Measurements from ENCODE around the gene STAP1. TPM values are rescaled to one million over a fixed set of nuclear protein-coding genes. Genes with fewer than 3 reads are reported as not detected.

Gene STAP1
- total RNA-seq: 1 to 10 TPM in 1 of 2 donors, under 1 TPM in 1; 0.49 to 2.4 TPM
- polyA plus RNA-seq: under 1 TPM; 0.39 to 0.63 TPM
- long read RNA-seq, donor 1: 0 reads
- long read RNA-seq, donor 2: 0 reads
- long read RNA-seq, donor 3: 0 reads
- long read RNA-seq, donor 4: 0 reads
- long read RNA-seq, donor 5, partial matches to known transcripts: 0 of 1 reads
- long read RNA-seq, donor 5, other reads (novel, unspliced or antisense): 0 of 1 reads

GRCh38 chr4:67558493-67558892, at the start of gene STAP1:
Gene STAP1, plus strand, starts transcription at chr4:67558727. Its CDS starts 83 bp downstream, at chr4:67558810.
- Histone ChIP-seq H3K4me3 (no peak within 1 kb of the TSS), H3K36me3 (ENCODE audit: control insufficient read depth in 4 of 4, insufficient read depth in 4 of 4, low read length in 4 of 4) (no peaks in the 10 kb centered on the region), H3K27me3 (ENCODE audit: control insufficient read depth in 3 of 3, insufficient read depth in 3 of 3, low read length in 2 of 3) (no peaks in the 10 kb centered on the region), H3K27ac (ENCODE audit: low read depth in 1 of 2, low read length in 1 of 2) (no peak within 1 kb of the TSS), H3K9me3 (ENCODE audit: control insufficient read depth in 4 of 4, insufficient read depth in 3 of 4, low read length in 3 of 4) (no peaks in the 10 kb centered on the region), H3K4me1 (ENCODE audit: control insufficient read depth in 5 of 5, insufficient read depth in 5 of 5, low read length in 5 of 5) (no peaks in the 10 kb centered on the region), H3K9ac (ENCODE audit: insufficient read depth in 1 of 2, low read length in 2 of 2) (no peak within 1 kb of the TSS)
- 37 to 62% methylated on average over 4 of the region's 4 CpGs for WGBS, 2 donors
- no peak for DNase-seq
- ATAC-seq (ENCODE audit: insufficient read depth, low FRiP score): no peak
- no peak for TF ChIP-seq CTCF (IDR thresholded peaks at IDR 0.05; ENCODE audit: control extremely low read depth, extremely low read depth)

DNA sequence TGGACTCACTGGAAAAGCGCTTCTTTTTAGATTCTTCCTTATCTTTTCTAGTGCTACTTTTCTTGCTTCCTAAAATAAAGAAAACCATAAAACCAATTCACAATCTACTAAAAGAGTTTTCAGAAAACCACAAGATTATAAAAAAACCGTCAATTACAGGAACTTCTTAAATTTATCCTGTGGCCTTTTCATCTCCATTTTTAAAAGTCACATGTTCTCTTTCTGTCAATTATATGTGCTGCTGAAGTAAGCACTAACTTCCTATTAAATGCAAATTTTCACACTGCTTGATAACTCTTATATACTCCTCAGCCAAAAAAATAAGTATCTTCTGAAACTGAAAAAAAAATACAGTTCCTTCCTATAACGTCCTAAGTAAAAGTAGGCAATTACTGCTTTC, 46.0 kb upstream of the STAP1 start:
- DNase-seq: no peak
- H3K9me3 ChIP-seq (ENCODE audit: control insufficient read depth in 4 of 4, insufficient read depth in 3 of 4, low read length in 3 of 4): no peaks in the 10 kb centered on the region
- H3K4me3 ChIP-seq: no peak overlapping the region
- no peak overlapping the region for H3K9ac ChIP-seq (ENCODE audit: insufficient read depth in 1 of 2, low read length in 2 of 2)
- H3K4me1 ChIP-seq (ENCODE audit: control insufficient read depth in 5 of 5, insufficient read depth in 5 of 5, low read length in 5 of 5): no peaks in the 10 kb centered on the region
- peaks cover 6 to 26% (median 17%) of the 10 kb centered on the region in 4 donors for H3K36me3 ChIP-seq (ENCODE audit: control insufficient read depth in 4 of 4, insufficient read depth in 4 of 4, low read length in 4 of 4)
- WGBS, 2 donors: 34 to 61% methylated on average over 3 of the region's 3 CpGs
- no peaks in the 10 kb centered on the region for H3K27me3 ChIP-seq (ENCODE audit: control insufficient read depth in 3 of 3, insufficient read depth in 3 of 3, low read length in 2 of 3)
- no peak overlapping the region for H3K27ac ChIP-seq (ENCODE audit: low read depth in 1 of 2, low read length in 1 of 2)
- TF ChIP-seq CTCF (IDR thresholded peaks at IDR 0.05; ENCODE audit: control extremely low read depth, extremely low read depth): no peak
- ATAC-seq (ENCODE audit: insufficient read depth, low FRiP score): no peak

- Histone ChIP-seq H3K27me3 (ENCODE audit: control insufficient read depth in 3 of 3, insufficient read depth in 3 of 3, low read length in 2 of 3) (no peaks in the 10 kb centered on the region), H3K36me3 (ENCODE audit: control insufficient read depth in 4 of 4, insufficient read depth in 4 of 4, low read length in 4 of 4) (peaks cover 0 to 10% (median 0%) of the 10 kb centered on the region in 4 donors), H3K4me3 (no peak overlapping the region), H3K9ac (ENCODE audit: insufficient read depth in 1 of 2, low read length in 2 of 2) (no peak overlapping the region), H3K27ac (ENCODE audit: low read depth in 1 of 2, low read length in 1 of 2) (no peak overlapping the region), H3K9me3 (ENCODE audit: control insufficient read depth in 4 of 4, insufficient read depth in 3 of 4, low read length in 3 of 4) (peaks cover 0 to 2% (median 0%) of the 10 kb centered on the region in 4 donors), H3K4me1 (ENCODE audit: control insufficient read depth in 5 of 5, insufficient read depth in 5 of 5, low read length in 5 of 5) (peaks cover 0 to 2% (median 0%) of the 10 kb centered on the region in 5 donors)
- no peak for DNase-seq
- 94 to 98% methylated on average over 5 of the region's 5 CpGs for WGBS, 2 donors
- no peak for ATAC-seq (ENCODE audit: insufficient read depth, low FRiP score)
- TF ChIP-seq CTCF (IDR thresholded peaks at IDR 0.05; ENCODE audit: control extremely low read depth, extremely low read depth): no peak
These were observed 38.4 kb upstream of the STAP1 start for GRCh38 chr4:67520141-67520540.

DNA sequence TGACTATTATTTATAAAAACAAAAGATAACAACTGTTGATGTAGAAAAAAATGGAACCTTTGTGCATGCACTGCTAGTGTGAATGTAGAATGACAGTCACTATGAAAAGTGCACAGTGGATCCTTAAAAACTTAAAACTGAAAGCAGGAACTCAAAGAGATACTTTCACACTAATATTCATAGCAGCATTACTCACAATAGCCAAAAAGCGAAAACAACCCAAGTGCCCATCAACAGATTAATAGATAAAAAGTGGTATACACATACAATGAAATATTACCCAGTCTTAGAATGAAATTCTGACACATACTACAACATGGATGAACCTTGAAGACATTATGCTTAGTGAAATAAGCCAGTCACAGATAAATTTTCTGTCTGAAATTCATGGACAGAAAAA, 37.0 kb upstream of the STAP1 start:
- no peak for TF ChIP-seq CTCF (IDR thresholded peaks at IDR 0.05; ENCODE audit: control extremely low read depth, extremely low read depth)
- no peak overlapping the region for H3K27ac ChIP-seq (ENCODE audit: low read depth in 1 of 2, low read length in 1 of 2)
- peaks cover 0 to 4% (median 0%) of the 10 kb centered on the region in 5 donors for H3K4me1 ChIP-seq (ENCODE audit: control insufficient read depth in 5 of 5, insufficient read depth in 5 of 5, low read length in 5 of 5)
- no peak overlapping the region for H3K4me3 ChIP-seq
- no peak for ATAC-seq (ENCODE audit: insufficient read depth, low FRiP score)
- no peak for DNase-seq
- H3K36me3 ChIP-seq (ENCODE audit: control insufficient read depth in 4 of 4, insufficient read depth in 4 of 4, low read length in 4 of 4): peaks cover 0 to 14% (median under 1%) of the 10 kb centered on the region in 4 donors
- no peaks in the 10 kb centered on the region for H3K27me3 ChIP-seq (ENCODE audit: control insufficient read depth in 3 of 3, insufficient read depth in 3 of 3, low read length in 2 of 3)
- H3K9ac ChIP-seq (ENCODE audit: insufficient read depth in 1 of 2, low read length in 2 of 2): no peak overlapping the region
- peaks cover 0 to 2% (median 0%) of the 10 kb centered on the region in 4 donors for H3K9me3 ChIP-seq (ENCODE audit: control insufficient read depth in 4 of 4, insufficient read depth in 3 of 4, low read length in 3 of 4)
- 84 to 88% methylated on average over 1 of the region's 1 CpG for WGBS, 2 donors

All from lung (tissue), 16 donors.